Stomach (tissue), 9 donors: ENCODE results near the gene TM9SF4. TPM values are rescaled to one million over a fixed set of nuclear protein-coding genes. Genes with fewer than 3 reads are reported as not detected.

ENCODE experiments used
- DNase-seq, 2 donors: peaks; one replicate each; pipeline versions ENCODE4 v3.0.0 to v3.0.0-alpha.2; 2013 to 2019
- H3K27ac ChIP-seq, 5 donors: fragments of 200-600 bp in 4 of 5; sonication (generic) in 4 of 5; one replicate each; pipeline ENCODE4 v1.5.1; 2013 to 2019; ENCODE audit warnings: mild to moderate bottlenecking in 1 of 5, moderate library complexity in 1 of 5
- H3K27me3 ChIP-seq, 3 donors: fragments of 200-600 bp; sonication (generic); one replicate each; pipeline ENCODE4 v1.5.1; 2017 to 2019; ENCODE audit warnings: mixed run types in 1 of 3
- H3K36me3 ChIP-seq, 4 donors: fragments of 200-600 bp; sonication (generic); 1 replicate in 3 of 4; 2 replicates in 1 of 4; pipeline ENCODE4 v1.5.1; 2016 to 2019
- H3K4me1 ChIP-seq, 4 donors: fragments of 200-600 bp; sonication (generic); one replicate each; pipeline ENCODE4 v1.5.1; 2016 to 2019
- H3K4me3 ChIP-seq, 4 donors: fragments of 200-600 bp; sonication (generic) in 3 of 4; one replicate each; pipeline ENCODE4 v1.5.1; 2016 to 2019; ENCODE audit warnings: mild to moderate bottlenecking in 1 of 4
- H3K9me3 ChIP-seq, 4 donors: fragments of 200-600 bp; sonication (generic); one replicate each; pipeline ENCODE4 v1.5.1; 2016 to 2019
- CTCF ChIP-seq, 7 experiments: fragments of 450-650 bp in 4 of 7; fragments of 200-600 bp in 3 of 7; sonication (generic) in 3 of 7; IDR thresholded peaks; one replicate each; pipeline ENCODE4 v1.5.1; 2016 to 2019; ENCODE audit warnings: antibody characterized with exemption in 7 of 7, control low read depth in 2 of 7, mild to moderate bottlenecking in 1 of 7
- EP300 ChIP-seq: sonication (generic); formaldehyde crosslinking; IDR thresholded peaks from one replicate; pipeline ENCODE4 v1.6.1; 2017; ENCODE audit warnings: antibody characterized with exemption
- POLR2A ChIP-seq, 4 donors: fragments of 450-650 bp; IDR thresholded peaks; one replicate each; pipeline ENCODE4 v1.6.1; 2016; ENCODE audit warnings: antibody characterized with exemption in 4 of 4, control low read depth in 2 of 4, mild to moderate bottlenecking in 1 of 4, moderate library complexity in 1 of 4
- POLR2AphosphoS5 ChIP-seq, 3 donors: sonication (generic); formaldehyde crosslinking; IDR thresholded peaks; one replicate each; pipeline ENCODE4 v1.6.1; 2016; ENCODE audit warnings: antibody characterized with exemption in 3 of 3
- WGBS, 5 donors: extraction: QIAGEN DNeasy Blood & Tissue Kit in 3 of 5; methylation state at CpG; one replicate each; pipeline versions ENCODE4 v1.1.5 to v1.1.7; 2013 to 2018; 5-methylcytosine and 5-hydroxymethylcytosine counted together
- intact Hi-C: fragments of 100-400 bp; cut with DNase I; formaldehyde crosslinking; loops from one replicate; pipeline ENCODE4 v1.15.1; 2023; ENCODE audit warnings: low total_unique reads
- polyA plus RNA-seq, 3 donors: library from polyadenylated mRNA; stranded (reverse); fragments of 200-250 nt; gene quantifications; one replicate each; pipeline ENCODE4 v1.2.3, GENCODE V29; 2013
- total RNA-seq, 5 donors: library from RNA; depleted of rRNA; stranded (reverse); fragments of >200 nt; gene quantifications; one replicate each; pipeline versions ENCODE4 v1.1.0 to v1.2.3, GENCODE V29; 2014 to 2016
- donor health status: healthy with polysubstance abuse.
- donor health status: Bipolar disorder and iron deficiency.
- donor health status: healthy.

Gene TM9SF4
- total and polyA plus RNA-seq, 8 donors, result 6.7 to 50.8 (median 21.9) TPM

- no peak for TF ChIP-seq EP300
- no peak for TF ChIP-seq POLR2A (IDR thresholded peaks at IDR 0.05)
- TF ChIP-seq POLR2AphosphoS5 (IDR thresholded peaks at IDR 0.05), result no peak
- TF ChIP-seq CTCF (IDR thresholded peaks at IDR 0.05), result no peak
- Histone ChIP-seq H3K4me3 (peak overlapping the region in 1 of 4 donors; percentile 7), H3K36me3 (peaks cover 0 to 5% (median 4%) of the 10 kb centered on the region in 4 donors), H3K27ac (peak overlapping the region in 2 of 5 donors; percentile 10 to 35), H3K9me3 (no peaks in the 10 kb centered on the region), H3K27me3 (no peaks in the 10 kb centered on the region), H3K4me1 (peaks cover 33 to 67% (median 53%) of the 10 kb centered on the region in 4 donors)
- DNase-seq, result no peak
- intact Hi-C loops, result no loop called here
- 82 to 94% (median 91%) methylated on average over 3 of the region's 3 CpGs for WGBS, 5 donors
Observed at GRCh38 chr20:32111753-32112152, 2.2 kb downstream of the TM9SF4 start.

DNA sequence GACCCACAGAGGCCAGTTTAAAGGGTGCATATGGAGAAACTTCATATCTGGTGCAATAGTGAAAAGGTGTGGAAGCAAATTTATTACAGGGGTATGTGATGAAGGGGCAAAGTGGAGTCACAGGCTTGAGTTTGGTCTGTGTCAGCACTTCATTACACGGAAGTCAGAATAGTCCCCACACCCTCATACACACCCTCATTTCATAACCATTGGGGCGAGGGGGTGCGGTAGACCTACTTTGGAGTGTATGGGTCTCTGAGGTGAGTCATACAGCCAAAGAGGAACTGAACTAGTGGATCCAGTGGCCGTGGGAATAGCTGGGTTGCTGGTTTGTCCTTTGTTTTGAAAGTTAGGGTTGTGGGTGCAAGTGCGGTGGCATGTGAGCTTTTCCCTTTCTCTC, 3.3 kb downstream of the TM9SF4 start:
- Histone ChIP-seq H3K27ac (peak overlapping the region in 2 of 5 donors; percentile 10 to 44), H3K36me3 (peaks cover 0 to 5% (median 4%) of the 10 kb centered on the region in 4 donors), H3K9me3 (no peaks in the 10 kb centered on the region), H3K27me3 (no peaks in the 10 kb centered on the region), H3K4me1 (peaks cover 43 to 78% (median 61%) of the 10 kb centered on the region in 4 donors), H3K4me3 (no peak overlapping the region)
- peak; percentile 28 to 72 for DNase-seq
- intact Hi-C loops, result no loop called here
- WGBS, 5 donors, result 57 to 81% (median 66%) methylated on average over 5 of the region's 5 CpGs
- TF ChIP-seq POLR2AphosphoS5 (IDR thresholded peaks at IDR 0.05) (no peak), CTCF (IDR thresholded peaks at IDR 0.05) (no peak), POLR2A (IDR thresholded peaks at IDR 0.05) (no peak), EP300 (no peak)

DNA sequence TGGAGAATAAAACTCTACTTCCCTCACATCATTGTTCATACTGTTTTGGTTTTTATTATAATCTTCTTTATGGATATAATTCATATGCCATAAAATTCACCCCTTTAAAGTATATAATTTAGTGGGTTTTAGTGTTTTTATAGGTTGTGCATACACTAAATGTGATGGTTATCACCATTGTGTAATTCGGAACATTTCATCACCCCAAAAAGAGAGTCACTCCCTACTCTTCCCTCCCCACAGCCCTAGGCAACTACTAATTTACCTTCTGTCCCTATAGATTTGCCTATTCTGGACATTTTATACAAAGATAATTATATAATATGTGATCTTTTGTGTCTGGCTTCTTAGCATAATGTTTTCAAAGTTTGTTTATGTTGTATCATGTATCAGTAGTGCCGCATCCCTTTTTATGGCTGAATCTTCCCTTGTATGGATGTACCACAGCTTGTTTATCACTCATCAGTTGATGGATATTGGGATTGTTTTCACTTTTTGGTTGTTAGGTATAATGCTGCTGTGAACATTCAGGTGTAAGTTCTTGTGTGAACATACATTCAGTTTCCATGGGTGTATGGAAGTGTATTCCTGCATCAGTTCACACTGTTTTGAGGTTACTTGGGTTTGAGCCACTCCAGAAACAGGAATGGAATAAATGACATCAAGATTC, 4.2 kb downstream of the TM9SF4 start:
- peaks cover 44 to 83% (median 63%) of the 10 kb centered on the region in 4 donors for H3K4me1 ChIP-seq
- no peak for DNase-seq
- H3K27ac ChIP-seq, result peak overlapping the region in 1 of 5 donors; percentile 44
- intact Hi-C loops, result no loop called here
- H3K27me3 ChIP-seq, result no peaks in the 10 kb centered on the region
- H3K9me3 ChIP-seq, result no peaks in the 10 kb centered on the region
- 85 to 96% (median 87%) methylated on average over 2 of the region's 2 CpGs for WGBS, 5 donors
- H3K4me3 ChIP-seq, result no peak overlapping the region
- TF ChIP-seq EP300, result no peak
- TF ChIP-seq CTCF (IDR thresholded peaks at IDR 0.05), result no peak
- TF ChIP-seq POLR2A (IDR thresholded peaks at IDR 0.05), result no peak
- TF ChIP-seq POLR2AphosphoS5 (IDR thresholded peaks at IDR 0.05), result no peak
- peaks cover 0 to 6% (median 5%) of the 10 kb centered on the region in 4 donors for H3K36me3 ChIP-seq

- no peak for TF ChIP-seq POLR2AphosphoS5 (IDR thresholded peaks at IDR 0.05)
- TF ChIP-seq POLR2A (IDR thresholded peaks at IDR 0.05), result no peak
- no peak for TF ChIP-seq CTCF (IDR thresholded peaks at IDR 0.05)
- no peak for TF ChIP-seq EP300
- peaks cover 0 to 9% (median 5%) of the 10 kb centered on the region in 4 donors for H3K36me3 ChIP-seq
- intact Hi-C loops, result no loop called here
- no peak for DNase-seq
- H3K27me3 ChIP-seq, result no peaks in the 10 kb centered on the region
- no peaks in the 10 kb centered on the region for H3K9me3 ChIP-seq
- peak overlapping the region in 1 of 5 donors; percentile 13 for H3K27ac ChIP-seq
- H3K4me3 ChIP-seq, result no peak overlapping the region
- WGBS, 5 donors, result 85 to 90% (median 88%) methylated on average over 8 of the region's 8 CpGs
- peaks cover 41 to 86% (median 63%) of the 10 kb centered on the region in 4 donors for H3K4me1 ChIP-seq
Observed at GRCh38 chr20:32114305-32114960, 4.9 kb downstream of the TM9SF4 start.
